LoVo (cell line): Measurements from ENCODE around the gene LRPAP1.
"Not testable (repeated sequence)": the region's sequence is repeated elsewhere in the genome, so short reads cannot be mapped to it uniquely, and the experiment has no call there.

ENCODE experiments used
- DNase-seq: peaks from one replicate; pipeline ENCODE4 v3.0.0-alpha.2; 2016; ENCODE audit warnings: low spot score

The LRPAP1 gene, protein sequence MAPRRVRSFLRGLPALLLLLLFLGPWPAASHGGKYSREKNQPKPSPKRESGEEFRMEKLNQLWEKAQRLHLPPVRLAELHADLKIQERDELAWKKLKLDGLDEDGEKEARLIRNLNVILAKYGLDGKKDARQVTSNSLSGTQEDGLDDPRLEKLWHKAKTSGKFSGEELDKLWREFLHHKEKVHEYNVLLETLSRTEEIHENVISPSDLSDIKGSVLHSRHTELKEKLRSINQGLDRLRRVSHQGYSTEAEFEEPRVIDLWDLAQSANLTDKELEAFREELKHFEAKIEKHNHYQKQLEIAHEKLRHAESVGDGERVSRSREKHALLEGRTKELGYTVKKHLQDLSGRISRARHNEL

DNA sequence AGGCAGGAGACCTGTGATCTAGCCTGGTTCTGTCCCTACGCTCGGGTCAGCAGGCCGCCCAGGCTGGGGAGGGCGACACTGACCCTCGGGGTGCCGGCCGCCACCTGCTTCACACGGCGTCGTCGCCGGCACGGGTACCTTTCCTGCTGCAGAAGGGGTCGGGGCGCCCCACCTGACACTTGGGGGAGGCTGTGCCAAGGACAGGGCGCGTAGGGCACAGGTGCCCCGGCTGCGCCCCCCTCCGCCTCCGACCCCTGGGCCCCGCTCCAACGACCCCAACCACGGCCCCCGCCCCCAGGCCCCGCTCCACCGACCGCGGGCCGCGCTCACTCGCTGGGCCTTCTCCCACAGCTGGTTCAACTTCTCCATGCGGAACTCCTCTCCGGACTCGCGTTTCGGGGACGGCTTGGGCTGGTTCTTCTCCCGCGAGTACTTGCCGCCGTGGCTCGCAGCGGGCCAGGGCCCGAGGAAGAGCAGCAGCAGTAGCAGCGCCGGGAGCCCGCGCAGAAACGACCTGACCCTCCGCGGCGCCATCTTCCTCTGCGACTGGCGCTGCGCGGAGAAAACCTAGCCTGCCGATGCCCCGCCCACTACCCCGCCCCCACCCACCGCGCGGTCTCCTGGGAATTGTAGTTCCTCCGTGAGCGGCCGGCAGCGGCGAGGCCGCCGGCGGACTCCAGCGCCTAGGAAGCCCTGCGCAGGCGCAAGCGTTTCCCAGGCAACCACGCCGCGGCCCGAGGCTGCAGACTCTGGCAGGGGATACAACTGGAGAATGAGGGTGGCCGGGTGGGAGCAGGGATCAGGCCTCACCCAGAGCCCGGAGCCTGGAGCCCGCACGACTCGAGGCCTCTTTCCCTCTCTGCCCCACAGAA is at the start of gene LRPAP1:
Gene LRPAP1, minus strand, starts transcription at position 544 of the 872 bp plus-strand sequence. Its CDS starts 10 bp downstream, at position 534.
- peak; percentile 89 for DNase-seq

DNA sequence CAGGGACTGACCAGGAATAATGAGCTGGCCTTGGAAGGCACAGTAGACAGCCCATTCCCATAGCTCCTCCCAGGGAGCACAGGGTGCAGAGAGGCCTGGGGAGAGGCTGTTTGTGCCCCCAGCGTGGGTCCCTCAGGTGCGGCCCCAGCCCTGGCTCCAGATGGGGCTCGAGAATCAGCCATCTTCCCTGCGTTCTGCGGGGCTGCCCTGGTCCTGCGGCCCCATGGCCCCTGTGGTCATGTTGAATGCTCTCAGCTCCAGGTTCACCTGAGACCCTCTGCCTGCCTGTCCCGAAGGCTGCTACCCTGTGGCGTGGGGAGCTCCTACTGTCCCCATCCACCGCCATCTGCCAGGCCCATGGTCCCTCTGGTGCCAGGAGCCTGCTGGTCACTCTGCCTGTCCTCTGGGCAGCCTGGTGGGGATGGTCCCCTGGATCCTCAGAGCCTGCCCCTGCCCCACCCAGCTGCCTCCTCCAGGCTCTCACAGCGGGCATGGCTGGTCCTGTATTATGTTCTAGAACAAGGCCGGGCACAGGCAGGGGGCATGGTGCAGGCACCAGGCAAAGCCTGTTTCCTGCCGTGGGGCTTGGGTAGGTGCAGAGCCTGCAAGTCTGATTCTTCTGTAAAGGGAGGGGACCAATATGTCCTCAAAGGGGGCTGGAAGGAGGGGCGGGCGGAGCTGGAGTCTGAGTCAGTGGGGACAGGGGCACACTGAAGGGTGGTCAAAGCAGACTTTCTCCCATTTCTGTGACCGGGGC is 49.3 kb upstream of the LRPAP1 start:
- DNase-seq, result not testable (repeated sequence)

DNA sequence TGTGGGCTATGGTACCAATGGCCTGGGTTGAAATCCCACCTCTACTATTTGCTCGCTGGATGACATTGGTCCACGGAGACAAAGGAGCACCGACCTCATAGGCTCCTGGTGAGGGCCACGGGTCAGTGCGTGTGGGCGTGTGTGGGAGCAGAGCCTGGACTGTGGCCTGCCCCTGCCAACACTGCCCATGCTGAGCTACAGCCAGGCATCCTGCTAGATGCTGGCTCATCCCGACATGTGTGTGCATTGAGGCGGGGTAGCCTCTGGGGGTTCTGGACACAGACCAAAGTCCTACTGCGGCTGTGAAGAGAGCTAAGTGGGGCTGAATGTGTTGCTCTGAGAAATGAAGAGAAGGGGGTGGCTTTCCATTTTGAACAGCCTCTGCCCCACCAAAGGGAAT is 48.6 kb upstream of the LRPAP1 start:
- DNase-seq, result not testable (repeated sequence)

DNA sequence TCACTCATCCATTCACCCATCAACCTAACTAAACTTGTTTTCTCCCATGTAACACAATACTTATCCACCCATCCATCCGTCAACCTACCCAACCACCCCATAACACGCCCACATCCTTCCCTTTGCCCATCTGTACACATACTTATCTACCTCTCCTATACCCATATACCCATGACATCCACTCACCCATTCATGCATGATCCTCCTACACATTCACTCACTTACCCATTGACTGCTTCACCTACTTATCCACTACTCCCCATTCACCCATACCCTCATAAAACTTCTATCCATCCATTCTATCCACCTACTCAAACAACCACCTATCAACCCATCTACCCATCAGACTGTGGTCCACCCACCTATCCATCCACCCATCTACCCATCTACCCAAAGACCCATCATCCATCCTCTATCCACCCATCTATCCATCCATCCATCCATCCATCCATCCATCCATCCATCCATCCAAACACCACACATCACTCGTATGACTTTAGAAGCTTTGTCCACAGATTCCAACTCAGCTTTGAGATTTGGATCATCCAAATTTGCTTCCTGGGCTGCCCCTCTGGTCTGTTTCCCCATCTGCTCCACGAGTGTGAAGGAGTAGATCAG is 46.4 kb upstream of the LRPAP1 start:
- DNase-seq, result not testable (repeated sequence)

DNA sequence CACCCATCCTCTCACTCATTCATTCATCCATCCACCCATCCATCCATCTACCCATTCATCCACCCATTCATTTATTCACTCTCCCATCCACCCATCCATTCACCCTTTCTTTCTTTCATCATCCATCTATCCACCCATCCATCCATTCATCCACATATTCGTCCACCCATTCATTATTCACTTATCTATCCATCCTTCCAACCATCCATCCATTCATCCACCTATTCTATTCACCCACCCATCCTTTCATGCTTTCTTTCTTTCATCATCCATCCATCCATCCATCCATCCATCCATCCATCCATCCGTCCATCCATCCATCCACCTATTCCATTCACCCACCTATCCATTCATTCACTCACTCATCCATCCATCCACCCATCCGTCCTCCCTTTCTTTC is 45.8 kb upstream of the LRPAP1 start:
- not testable (repeated sequence) for DNase-seq

DNA sequence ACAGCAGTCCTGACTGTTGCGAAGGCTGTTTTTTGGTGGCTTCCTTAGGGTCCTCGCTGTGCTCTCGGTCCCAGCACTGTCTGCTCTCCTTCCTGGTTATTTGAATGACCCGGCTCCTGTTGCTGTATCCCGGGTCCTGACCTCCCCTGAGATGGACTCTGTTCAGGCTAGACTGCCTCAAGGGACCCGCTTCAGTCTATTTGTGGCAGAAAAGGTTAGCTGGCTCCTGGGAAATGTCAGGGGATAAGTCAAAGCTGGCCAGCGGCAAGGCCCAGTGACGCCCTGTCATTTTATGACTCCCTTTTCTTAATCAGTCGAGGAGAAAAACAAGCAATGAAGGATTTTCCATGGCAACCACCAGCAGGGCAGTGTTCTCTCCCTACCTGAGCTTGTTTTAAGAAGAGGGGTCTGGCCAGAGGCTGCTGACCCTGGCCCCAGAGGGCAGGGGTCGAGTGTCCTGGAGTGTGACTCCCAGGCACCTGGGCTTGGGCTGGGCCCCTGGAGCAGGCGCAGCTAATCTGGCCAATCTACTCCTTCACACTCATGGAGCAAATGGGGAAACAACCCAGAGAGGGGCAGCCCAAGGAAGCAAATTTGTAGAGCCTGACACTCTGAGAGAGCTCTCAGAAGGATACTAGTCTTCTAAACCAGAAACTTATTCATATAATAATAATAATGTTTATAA is 45.1 kb upstream of the LRPAP1 start:
- not testable (repeated sequence) for DNase-seq

DNA sequence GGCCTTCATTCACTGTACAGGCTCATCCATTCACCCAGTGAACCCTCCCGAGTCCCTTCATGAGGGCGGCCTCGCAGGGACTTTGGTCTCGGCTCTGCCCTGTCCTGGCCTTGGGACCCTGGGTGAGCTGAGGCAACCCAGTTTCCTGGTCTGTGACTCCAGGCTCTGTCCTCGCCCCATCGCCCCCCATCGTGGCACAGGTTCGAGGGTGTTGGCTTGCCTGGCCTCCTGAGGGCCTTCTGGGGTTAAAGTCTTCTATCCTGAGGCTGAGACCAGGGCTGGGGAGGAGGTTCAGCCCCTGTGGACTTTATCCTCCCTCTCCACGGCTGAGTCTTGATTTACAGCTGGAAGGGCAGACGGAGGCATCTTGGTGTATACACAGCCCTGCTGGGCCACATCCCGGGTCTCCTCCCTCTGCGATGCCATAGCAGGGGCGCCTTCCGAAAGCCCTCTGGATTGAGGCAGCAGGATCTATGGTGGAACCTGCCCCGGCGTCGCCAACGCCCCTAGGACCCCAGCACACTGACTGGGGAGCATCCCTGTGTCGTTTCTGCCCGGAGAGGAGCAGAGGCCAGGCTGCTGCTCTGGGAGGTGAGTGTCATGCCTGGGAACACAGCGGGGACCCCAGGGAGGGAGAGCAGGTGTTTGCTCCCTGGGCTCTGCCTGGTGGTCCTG is 44.4 kb upstream of the LRPAP1 start:
- not testable (repeated sequence) for DNase-seq

DNA sequence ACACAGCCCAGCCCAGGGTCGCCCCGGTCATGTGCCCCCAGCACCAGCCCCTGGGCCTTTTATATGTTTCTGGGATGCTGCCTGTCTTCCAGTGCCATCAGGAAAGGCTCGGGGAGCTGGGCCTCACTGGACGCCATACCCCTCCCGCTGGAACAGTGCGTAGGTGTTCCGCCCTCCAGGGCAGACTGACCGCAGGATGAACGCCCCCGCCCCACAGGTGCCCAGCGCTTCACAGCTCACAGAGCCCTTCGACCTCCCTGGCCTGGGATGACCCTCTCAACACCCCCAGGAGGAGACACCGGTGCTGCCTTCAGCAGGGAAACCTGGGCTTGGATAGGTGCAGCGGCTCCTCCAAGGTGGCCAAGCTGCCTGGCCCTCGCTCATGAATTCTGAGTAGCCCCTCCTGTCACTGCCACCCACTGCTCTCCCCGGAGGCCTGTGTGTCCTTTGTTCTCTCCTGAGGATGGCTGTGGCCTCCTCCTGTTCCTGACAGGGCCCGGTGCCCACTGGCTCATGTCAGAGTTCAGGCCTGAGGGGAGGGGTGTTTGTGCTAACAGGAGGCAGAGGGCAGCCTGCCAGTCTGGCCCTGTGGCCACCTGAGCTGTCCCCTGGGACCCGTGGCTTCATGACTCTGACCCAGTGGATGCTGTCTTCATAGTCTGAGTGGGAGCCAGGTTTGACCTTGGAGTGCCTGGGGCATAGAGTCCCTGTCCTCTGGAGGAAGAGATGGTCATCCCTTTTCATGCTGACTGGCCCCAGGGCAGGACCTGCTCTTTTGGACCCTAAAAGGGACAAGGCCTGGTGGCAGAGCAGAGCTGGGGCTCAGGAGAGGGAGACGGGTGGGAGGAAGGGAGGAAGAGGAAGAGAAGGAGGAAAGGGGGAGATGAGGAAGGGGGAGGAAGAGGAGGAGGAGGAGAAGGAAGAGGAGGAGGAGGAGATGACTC is 43.5 kb upstream of the LRPAP1 start:
- DNase-seq, result not testable (repeated sequence)

DNA sequence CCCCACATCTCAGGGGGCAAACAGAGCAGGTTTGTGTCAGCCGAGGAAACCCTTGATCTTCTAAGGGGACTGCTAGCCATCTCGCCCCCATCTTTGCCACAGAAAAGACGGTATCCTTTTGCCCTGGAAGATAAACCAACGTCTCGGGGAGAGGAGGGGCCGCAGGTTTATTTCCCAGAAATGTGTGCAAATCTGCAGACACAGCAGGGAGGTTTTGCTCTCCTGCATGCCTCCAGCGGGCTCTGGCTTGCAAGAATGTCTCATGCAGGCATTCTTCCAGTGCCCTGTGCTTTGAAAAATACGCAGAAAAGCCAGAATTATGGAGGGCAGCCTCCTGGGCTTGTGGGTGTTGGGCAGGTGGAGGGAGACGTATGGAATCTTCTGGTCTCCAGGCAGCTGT is 42.6 kb upstream of the LRPAP1 start:
- DNase-seq, result not testable (repeated sequence)

DNA sequence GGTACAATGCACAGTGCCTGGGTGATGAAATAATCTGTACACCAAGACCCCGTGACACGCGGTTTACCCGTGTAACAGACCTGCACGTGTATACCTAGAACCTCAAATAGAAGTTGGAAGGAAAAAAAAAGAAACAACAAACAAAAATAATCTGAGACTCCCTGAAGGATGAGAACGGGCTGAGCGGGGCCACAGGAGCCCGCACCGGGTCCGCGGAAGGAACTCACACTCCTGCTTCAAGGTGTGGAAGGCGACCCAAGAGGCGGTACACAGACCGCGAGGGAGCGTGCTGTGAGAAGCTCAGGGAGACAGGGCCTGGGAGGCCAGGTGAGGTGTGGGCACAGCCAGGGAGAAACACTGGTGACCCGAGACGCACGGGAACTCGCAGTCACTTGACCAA is 42.1 kb upstream of the LRPAP1 start:
- not testable (repeated sequence) for DNase-seq

DNA sequence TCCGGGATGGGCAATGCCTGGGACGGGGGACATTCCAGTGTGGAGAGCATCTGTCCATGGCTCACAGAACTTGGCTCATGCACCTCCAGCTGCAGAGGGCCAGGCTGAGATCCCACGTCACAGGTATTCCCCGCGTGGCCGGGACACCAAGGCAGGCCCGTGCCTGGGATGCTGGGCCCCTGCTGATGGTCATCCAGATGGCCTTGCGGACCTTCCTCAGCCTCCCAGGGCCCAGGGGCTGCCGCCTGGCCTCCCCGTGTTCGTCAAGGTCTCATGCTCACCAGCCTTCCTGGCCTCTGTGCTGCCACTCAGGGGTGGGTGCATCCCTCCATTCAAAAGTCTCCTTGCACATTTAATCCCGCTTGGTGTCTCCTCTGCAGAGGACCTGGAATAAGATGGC is 40.9 kb upstream of the LRPAP1 start:
- DNase-seq, result no peak

DNA sequence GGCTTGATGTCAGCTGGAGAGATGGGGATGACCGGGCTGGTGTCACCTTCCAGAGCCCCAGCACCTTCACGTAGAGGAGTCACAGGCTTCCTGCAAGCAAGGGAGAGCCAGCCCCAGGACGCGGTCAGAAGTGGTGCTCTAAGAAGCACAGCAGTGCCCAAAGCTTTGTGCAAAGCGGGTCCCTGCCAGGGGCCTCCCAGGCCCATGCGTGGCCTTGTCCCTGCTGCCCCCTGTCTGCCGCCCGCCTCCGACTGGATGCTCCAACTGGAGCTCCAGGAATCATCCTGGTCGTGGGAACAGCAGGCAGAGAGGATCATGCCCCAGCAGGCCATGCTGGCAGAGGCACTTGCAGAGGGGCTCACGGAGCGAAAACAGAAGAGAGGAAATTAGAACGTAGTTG is 40.1 kb upstream of the LRPAP1 start:
- DNase-seq, result no peak

DNA sequence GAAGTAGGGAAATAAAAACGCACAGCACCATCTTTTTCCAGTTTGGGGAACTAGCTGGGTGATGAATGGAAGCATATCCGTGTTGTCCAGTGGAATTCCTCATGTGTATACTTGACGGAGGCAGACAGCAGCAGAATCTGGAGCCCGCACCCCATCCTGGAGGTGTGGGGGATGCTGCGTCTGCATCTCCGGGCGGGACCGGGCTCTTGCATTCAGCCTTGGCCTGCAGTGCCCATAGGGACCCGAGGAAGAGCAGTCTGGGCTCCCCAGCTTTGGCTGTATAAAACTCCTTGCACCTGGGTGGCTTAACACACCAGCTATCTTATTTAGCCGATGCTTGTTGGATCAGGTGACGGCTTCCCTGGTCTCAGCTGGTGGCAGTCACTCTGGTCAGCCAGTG is 39.7 kb upstream of the LRPAP1 start:
- DNase-seq, result no peak

DNA sequence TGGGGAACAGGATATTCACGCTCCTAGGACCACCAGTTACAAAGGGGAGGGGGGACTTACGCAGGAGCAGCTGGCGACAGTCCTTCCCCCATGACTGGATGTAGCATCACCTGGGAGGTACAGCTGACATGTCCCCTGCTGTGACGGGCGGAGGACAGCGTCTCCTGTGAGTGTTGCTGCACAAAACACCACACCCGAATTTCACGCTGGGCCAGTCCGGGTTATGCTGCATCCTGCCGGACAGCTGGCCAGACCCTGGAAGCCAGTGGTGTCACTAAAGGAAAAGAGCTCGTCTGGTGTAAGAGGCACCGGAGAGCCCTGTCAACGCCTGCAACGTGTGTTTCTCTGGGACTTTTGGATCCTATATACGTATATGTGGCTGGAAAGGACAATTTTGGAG is 38.7 kb upstream of the LRPAP1 start:
- not testable (repeated sequence) for DNase-seq

DNA sequence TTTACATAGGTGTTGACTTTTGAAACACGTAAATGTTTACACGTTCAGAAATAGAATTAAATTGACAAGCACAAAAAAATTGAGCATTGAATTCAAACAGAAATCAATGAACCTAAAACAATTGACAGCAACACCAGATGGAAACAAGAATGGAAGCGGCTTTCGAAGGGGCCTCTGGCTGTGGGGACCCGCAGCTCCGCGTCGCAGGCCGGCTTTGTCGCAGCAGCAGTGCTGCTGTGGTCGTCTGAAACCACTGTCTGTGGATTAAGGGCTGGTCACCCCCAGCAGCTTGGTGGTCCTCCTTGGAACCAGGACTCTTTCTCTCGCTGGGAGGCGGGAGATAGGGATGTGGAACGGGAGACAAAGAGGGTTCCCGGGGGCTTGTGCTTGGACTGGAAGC is 37.4 kb upstream of the LRPAP1 start:
- not testable (repeated sequence) for DNase-seq

DNA sequence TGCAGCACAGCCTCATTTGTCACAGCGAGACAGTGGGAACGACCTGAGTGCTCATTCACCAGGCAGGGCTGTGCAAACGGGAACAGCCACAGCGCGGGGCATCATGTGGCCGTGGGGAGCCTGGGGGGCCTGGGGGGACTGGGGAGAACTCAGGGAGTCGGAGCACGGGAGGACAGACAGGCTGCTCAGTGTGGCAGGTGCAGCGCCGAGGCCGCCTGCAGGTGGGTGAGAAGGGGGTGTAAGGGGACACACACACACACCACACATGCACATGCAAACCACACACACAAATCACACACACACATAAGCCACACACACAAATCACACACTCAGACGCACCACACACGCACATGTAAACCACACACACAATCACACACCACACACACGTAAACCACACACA is 34.5 kb upstream of the LRPAP1 start:
- DNase-seq, result not testable (repeated sequence)

DNA sequence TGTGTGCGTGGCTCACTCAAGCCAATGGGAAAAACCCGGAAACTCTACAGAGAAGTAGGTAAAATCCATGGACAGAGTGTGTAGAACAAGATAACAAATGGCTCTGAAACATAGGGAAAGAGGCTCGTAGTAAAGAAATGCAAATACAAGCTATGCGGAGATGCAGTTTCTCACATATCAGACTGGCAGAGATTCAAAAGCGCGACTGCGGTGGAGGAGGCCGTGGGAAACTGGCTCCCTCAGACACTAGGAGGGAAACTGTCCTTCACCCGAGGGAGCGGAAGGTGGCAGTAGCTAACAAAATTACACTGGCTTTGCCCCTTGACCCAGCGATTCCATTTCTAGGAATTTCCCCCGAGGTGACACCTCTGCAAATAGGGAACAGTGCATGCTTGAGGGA is 34.1 kb upstream of the LRPAP1 start:
- DNase-seq, result not testable (repeated sequence)

DNA sequence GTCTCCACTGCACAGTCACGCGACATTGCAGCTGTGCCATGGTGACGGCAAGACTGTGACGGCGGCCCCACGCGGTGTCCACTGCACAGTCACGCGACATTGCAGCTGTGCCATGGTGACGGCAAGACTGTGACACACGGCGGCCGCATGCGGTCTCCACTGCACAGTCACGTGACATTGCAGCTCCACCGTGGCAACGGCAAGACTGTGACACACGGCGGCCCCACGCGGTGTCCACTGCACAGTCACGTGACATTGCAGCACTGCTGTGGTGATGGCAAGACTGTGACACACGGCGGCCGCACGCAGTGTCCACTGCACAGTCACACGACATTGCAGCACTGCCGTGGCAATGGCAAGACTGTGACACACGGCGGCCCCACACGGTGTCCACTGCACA is 32.7 kb upstream of the LRPAP1 start:
- not testable (repeated sequence) for DNase-seq

DNA sequence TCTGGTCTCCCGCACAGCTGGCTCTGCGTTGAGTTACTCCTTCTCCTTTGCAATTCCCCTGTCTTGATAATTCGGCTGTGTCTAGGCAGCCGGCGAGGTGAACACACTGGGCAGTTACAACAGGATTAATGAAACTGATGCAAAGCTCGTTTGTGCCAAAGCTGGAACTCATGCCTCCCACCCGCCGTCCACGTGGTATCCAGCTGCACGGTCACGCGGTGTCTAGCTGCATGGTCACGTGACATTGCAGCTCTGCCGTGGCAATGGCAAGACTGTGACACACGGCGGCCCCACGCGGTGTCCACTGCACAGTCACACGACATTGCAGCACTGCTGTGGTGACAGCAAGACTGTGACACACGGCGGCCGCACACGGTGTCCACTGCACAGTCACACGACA is 31.2 kb upstream of the LRPAP1 start:
- DNase-seq, result no peak

DNA sequence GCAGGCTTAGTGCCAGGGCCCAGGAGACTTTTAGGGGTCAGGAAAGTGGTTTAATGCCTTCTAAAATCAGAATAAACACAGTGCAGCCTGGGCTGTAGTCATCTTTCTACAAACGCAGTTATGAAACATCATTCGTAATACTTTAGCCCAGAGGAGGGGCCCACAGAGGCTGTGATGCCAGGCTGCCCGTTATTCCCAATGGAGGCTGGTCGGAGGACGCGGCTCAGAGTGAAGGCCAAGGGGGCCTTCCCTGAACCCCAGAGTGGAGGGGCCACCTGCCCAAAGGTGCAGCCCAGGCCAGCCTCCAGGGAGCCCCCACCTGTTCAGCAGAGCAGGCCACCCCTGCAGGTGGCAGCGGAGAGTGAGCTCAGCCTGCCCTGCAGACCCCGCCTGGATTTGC is 29.9 kb upstream of the LRPAP1 start:
- DNase-seq, result not testable (repeated sequence)
